Muscle layer of colon (tissue), 2 donors: Measurements from ENCODE around the gene SLC12A8.

ENCODE experiments used
- H3K27ac ChIP-seq: one replicate; pipeline ENCODE4 v1.7.0; 2013; ENCODE audit warnings: low read depth, mild to moderate bottlenecking, low read length, moderate library complexity
- H3K27me3 ChIP-seq, 2 donors: one replicate each; pipeline ENCODE4 v1.7.0; 2013; ENCODE audit warnings: low read length in 2 of 2, mild to moderate bottlenecking in 2 of 2; ENCODE audit not compliant: insufficient read depth in 2 of 2, control insufficient read depth in 1 of 2
- H3K36me3 ChIP-seq: one replicate; pipeline ENCODE4 v1.7.0; 2013; ENCODE audit warnings: mild to moderate bottlenecking, low read length; ENCODE audit not compliant: insufficient read depth
- H3K4me1 ChIP-seq: one replicate; pipeline ENCODE4 v1.7.0; 2013; ENCODE audit warnings: mild to moderate bottlenecking, low read length; ENCODE audit not compliant: insufficient read depth
- H3K4me3 ChIP-seq, 2 donors: one replicate each; pipeline ENCODE4 v1.7.0; 2013; ENCODE audit warnings: low read length in 2 of 2, low read depth in 1 of 2, mild to moderate bottlenecking in 1 of 2, moderate library complexity in 1 of 2
- H3K9ac ChIP-seq: one replicate; pipeline ENCODE4 v1.7.0; 2013; ENCODE audit warnings: low read length
- H3K9me3 ChIP-seq: one replicate; pipeline ENCODE4 v1.7.0; 2013; ENCODE audit warnings: mild to moderate bottlenecking, low read length
- donor health status: abdominal sarcoma.
- donor health status: Adenocarcinoma of cecum.

The SLC12A8 gene

DNA sequence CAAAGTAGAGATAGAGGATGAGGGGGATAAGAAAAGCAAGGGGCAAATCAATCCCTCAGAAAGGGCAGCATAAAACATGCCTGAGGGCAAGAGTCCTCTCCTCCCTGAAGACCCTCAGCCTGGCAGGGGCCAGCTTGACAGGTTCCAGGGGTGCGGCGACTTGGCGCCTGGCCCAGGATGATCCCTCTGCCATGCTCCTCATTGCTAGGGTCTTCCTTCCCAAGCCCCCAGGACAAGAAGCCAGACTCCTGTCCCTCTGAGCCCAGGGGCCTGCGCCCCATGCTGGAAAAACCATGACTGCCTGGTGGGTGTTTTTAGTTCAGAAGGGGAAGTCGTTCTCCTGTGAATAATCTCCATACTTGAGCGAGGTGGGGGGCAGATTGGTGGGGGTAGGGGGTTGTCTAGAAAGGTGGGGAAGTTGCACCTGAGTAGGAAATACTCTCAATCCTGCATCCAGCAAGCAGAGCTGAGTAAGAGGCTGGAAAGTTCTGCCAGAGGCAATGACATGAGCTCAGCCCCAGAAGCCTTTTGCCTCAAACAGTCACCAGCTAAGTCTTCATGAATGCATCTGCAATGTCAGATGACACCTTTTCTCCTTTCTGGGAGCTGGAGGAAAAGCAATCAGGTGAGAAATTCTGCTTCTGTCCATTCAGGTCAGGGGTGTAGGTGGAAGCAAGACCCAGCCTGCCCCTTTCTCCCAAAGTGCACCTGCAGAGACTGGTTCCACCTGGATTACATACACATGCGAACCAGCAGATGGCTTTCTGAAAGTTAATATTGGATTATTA, 18.3 kb downstream of the SLC12A8 start:
- Histone ChIP-seq H3K27me3 (no peaks in the 10 kb centered on the region), H3K9me3 (no peaks in the 10 kb centered on the region), H3K36me3 (no peaks in the 10 kb centered on the region), H3K4me1 (no peaks in the 10 kb centered on the region), H3K4me3 (no peak overlapping the region), H3K27ac (no peak overlapping the region), H3K9ac (no peak overlapping the region)

DNA sequence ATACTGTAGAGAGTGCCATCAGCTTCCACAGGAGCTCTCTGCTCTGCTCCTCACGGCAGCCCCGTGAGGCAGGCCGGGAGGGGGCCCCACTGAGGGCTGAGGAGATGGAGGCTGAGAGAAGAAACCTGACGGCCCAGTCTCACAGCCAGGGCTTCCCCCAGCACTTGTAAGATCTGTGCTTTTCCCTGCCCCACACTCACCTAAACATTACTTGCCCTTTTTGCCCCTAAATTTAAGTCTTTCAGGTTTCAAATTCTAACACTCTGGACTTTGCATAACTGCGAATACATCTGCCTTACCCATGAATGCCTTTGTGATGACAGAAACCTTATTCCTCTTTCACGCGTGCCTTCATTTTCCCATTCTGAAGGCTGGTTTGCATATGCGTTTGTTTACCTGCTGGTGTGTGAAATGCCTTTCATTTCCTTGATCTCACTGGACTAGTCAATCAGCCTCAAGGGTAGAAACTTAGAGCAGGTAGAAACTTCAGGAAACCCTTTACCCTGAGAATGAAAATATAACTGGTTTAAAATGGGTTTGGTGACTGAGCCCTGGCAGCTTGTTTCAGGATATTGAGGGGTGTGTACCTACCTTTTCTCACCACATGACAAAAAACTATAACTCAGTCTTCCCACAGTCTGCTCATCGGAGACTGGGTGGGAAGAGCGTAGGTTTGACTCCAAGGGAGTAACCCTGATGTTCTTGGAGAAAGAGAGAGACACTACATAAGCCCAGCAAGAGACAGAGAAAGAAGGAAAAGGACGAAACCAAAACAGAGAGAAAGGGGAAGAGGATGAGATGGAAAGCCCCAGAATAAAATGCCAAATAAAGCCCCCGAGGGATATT, 20.1 kb downstream of the SLC12A8 start:
- Histone ChIP-seq H3K36me3 (no peaks in the 10 kb centered on the region), H3K9me3 (no peaks in the 10 kb centered on the region), H3K9ac (no peak overlapping the region), H3K4me3 (no peak overlapping the region), H3K27ac (no peak overlapping the region), H3K27me3 (no peaks in the 10 kb centered on the region), H3K4me1 (no peaks in the 10 kb centered on the region)

- no peaks in the 10 kb centered on the region for H3K36me3 ChIP-seq
- no peak overlapping the region for H3K9ac ChIP-seq
- H3K4me3 ChIP-seq: no peak overlapping the region
- H3K9me3 ChIP-seq: no peaks in the 10 kb centered on the region
- H3K4me1 ChIP-seq: peaks cover 2% of the 10 kb centered on the region
- no peaks in the 10 kb centered on the region for H3K27me3 ChIP-seq
- H3K27ac ChIP-seq: no peak overlapping the region
Measured at GRCh38 chr3:125191730-125192129, 20.8 kb downstream of the SLC12A8 start.

DNA sequence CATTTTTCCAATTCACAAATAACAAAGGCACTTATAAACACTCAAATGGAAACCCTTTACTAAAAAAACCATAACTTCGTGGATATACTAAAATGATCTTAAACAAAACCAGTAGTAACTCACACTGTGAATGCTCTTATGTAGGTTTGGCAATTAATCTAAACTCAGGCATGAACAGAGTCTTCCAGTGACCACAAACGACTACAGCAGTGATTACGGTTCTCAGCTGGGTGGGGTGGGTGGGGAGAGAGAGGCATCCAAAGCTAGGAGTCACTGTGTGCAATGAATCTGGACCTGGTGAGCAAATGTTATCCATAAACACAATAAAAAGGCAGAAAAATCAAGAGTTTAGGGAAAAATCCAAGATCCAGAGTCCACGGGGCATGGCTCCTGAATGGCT, 21.3 kb downstream of the SLC12A8 start:
- Histone ChIP-seq H3K9ac (no peak overlapping the region), H3K9me3 (no peaks in the 10 kb centered on the region), H3K4me3 (no peak overlapping the region), H3K36me3 (no peaks in the 10 kb centered on the region), H3K27ac (no peak overlapping the region), H3K4me1 (peaks cover 7% of the 10 kb centered on the region), H3K27me3 (no peaks in the 10 kb centered on the region)

- H3K4me1 ChIP-seq: peaks cover 11% of the 10 kb centered on the region
- no peak overlapping the region for H3K27ac ChIP-seq
- H3K9me3 ChIP-seq: no peaks in the 10 kb centered on the region
Measured at GRCh38 chr3:125190786-125191185, 21.8 kb downstream of the SLC12A8 start.

DNA sequence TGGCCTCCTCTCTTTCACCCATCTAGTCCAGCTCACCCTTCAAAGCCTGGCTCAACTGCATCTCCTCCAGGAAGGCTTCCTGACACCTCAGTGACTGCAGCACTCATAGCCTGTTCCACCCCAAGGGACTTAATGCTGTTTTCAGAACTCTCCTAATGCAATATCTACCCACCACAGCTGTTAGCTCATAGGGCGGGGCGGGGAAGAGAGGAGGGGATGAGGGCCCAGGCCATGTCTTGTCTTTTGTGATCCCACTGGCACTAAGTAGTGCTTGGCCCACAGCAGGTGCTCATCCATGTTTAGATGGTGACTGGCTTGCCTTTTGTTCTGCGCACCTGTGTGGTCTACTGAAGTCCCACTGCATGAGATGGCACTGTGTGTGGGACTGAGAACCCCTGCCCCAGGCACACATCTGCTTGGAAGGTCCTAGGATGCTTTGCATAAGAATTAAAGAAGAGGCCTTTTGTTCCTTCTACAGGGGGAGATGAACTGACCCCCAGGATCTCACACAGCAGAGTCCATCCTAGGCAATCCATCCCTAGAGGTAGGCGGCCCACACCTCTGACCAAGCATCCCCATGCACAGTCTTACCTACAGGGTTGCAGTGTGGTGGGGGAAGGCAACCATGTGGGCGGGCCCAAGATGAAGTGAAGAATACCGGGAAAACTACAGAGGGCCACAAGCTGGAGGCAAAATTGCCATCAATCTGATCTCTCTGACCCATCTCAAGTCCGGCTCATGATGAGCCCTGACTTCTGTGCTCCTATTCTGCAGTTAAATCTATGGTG, 23.0 kb downstream of the SLC12A8 start:
- Histone ChIP-seq H3K9ac (no peak overlapping the region), H3K9me3 (no peaks in the 10 kb centered on the region), H3K4me3 (no peak overlapping the region), H3K27ac (no peak overlapping the region), H3K4me1 (peaks cover 16% of the 10 kb centered on the region), H3K27me3 (no peaks in the 10 kb centered on the region), H3K36me3 (no peaks in the 10 kb centered on the region)

More at GRCh38 chr3:125190786-125191185, 21.8 kb downstream of the SLC12A8 start:
- H3K9ac ChIP-seq: no peak overlapping the region
- H3K36me3 ChIP-seq: no peaks in the 10 kb centered on the region
- H3K27me3 ChIP-seq: no peaks in the 10 kb centered on the region
- no peak overlapping the region for H3K4me3 ChIP-seq

DNA sequence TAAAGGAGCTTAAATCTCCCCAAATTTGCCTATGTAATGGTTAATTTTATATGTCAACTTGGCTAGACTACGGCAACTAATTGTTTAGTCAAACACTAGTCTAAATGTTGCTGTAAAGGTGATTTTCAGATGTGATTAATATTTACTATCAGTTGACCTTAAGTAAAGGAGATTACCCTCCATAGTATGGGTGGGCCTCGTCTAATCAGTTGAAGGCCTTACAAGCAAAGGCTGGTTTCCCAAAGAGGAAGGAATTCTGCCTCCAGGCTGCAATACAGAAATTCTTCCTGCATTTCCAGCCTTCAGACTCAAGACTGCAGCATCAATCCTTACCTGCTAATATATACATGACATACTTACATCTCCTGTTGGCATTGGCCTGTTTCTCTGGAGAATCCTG, 23.6 kb downstream of the SLC12A8 start:
- Histone ChIP-seq H3K4me1 (peaks cover 16% of the 10 kb centered on the region), H3K27me3 (no peaks in the 10 kb centered on the region), H3K9ac (no peak overlapping the region), H3K9me3 (no peaks in the 10 kb centered on the region), H3K4me3 (no peak overlapping the region), H3K27ac (no peak overlapping the region), H3K36me3 (no peaks in the 10 kb centered on the region)

DNA sequence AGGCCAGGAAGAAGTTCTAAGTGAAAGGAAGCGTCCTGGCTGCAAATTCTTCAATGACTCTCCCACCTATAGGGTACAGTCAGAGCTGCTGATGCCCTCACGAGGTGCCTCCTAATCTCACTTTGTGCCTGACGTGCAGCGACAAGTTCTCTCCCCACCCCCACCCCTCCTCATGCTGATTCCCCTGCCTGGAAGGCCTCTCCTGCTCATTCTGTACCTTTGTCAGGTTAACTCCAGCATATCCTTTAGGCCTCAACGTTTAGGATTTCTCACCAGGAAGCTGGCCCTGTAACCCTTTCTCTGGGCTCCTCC, 25.0 kb downstream of the SLC12A8 start:
- Histone ChIP-seq H3K9me3 (no peaks in the 10 kb centered on the region), H3K36me3 (no peaks in the 10 kb centered on the region), H3K27me3 (no peaks in the 10 kb centered on the region), H3K9ac (no peak overlapping the region), H3K4me1 (peaks cover 16% of the 10 kb centered on the region), H3K27ac (no peak overlapping the region), H3K4me3 (no peak overlapping the region)

GRCh38 chr3:125186800-125187598, 25.5 kb downstream of the SLC12A8 start:
- no peaks in the 10 kb centered on the region for H3K27me3 ChIP-seq
- H3K4me3 ChIP-seq: no peak overlapping the region
- no peak overlapping the region for H3K9ac ChIP-seq
- no peaks in the 10 kb centered on the region for H3K36me3 ChIP-seq
- H3K4me1 ChIP-seq: peaks cover 16% of the 10 kb centered on the region
- no peak overlapping the region for H3K27ac ChIP-seq
- H3K9me3 ChIP-seq: no peaks in the 10 kb centered on the region

DNA sequence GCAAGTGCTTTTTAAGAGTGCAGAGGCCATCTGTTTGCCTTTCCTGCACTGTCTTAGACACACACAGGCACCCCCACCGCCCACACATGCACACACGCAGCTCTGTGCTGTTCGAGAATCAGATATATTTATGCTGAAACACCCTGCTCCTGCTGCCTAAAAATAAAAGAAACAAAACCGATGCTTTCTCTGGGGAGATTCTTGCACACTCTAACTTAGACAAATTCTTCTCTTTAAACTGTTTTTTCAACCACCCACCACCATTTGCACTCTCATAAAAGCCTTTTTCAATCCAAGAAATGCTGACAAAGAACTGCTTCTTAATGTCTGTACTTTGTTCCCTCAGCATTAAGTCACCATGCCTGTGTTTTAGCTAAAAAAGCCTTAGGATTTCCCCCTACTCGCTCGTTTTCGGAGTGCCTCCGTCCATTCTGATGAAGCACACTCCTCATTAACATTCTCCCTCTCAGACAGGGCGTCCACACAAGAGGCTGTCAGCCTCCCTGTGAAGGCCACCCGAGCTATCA, 26.2 kb downstream of the SLC12A8 start:
- H3K27ac ChIP-seq: no peak overlapping the region

More for the DNA sequence above, 26.2 kb downstream of the SLC12A8 start:
- Histone ChIP-seq H3K4me3 (no peak overlapping the region), H3K27me3 (no peaks in the 10 kb centered on the region), H3K36me3 (no peaks in the 10 kb centered on the region), H3K9me3 (no peaks in the 10 kb centered on the region), H3K9ac (no peak overlapping the region), H3K4me1 (peaks cover 16% of the 10 kb centered on the region)
